Endothelial cell of umbilical vein (primary cell): ENCODE data around the gene HIGD1C. TPM values are rescaled to one million over a fixed set of nuclear protein-coding genes. Genes with fewer than 3 reads are reported as not detected.

ENCODE experiments used
- BruUV-seq: library from RNA; stranded (reverse); fragments of 400-500 nt; replicated peaks from 2 replicates; lab custom pipeline; 2021; lab: Mats Ljungman, UMichigan
- CTCF ChIA-PET: fragments of 300-600, 350-600 bp; sonication (Branson Sonifier 250); formaldehyde crosslinking; loops from one replicate; lab custom pipeline; 2021; ENCODE audit warnings: antibody characterized with exemption, inconsistent platforms; lab: Charles Lee
- POLR2A ChIA-PET: fragments of 300-600, 350-600 bp; sonication (Branson Sonifier 250); formaldehyde crosslinking; loops from one replicate; lab custom pipeline; 2021; ENCODE audit warnings: antibody characterized with exemption, inconsistent platforms; lab: Charles Lee
- DNase-seq: peaks from one replicate; pipeline ENCODE4 v3.0.0-alpha.2; 2011; ENCODE audit warnings: low read depth, low spot score
- FAIRE-seq: peaks from 2 replicates; lab custom pipeline; 2011; peaks lifted over from hg19 to GRCh38; lab: Jason Lieb, UNC
- H2AFZ ChIP-seq: 2 replicates; pipeline ENCODE4 v1.6.0; 2012; ENCODE audit warnings: low read depth, low read length, control low read depth, inconsistent platforms
- H3K27ac ChIP-seq: 2 replicates; pipeline ENCODE4 v1.5.1; 2011; ENCODE audit warnings: low read depth, mild to moderate bottlenecking, control low read depth, low read length, moderate library complexity; ENCODE audit not compliant: insufficient read depth
- H3K27me3 ChIP-seq, 2 experiments: 2 replicates each; pipeline versions ENCODE4 v1.6.0 to v1.6.1; 2011; ENCODE audit warnings: low read length in 2 of 2, mixed read lengths in 1 of 2; ENCODE audit not compliant: control insufficient read depth in 2 of 2, insufficient read depth in 2 of 2
- H3K36me3 ChIP-seq, 2 experiments: 2 replicates in 1 of 2; 3 replicates in 1 of 2; pipeline ENCODE4 v1.5.1; 2011; ENCODE audit warnings: low read length in 2 of 2, mild to moderate bottlenecking in 1 of 2, moderate library complexity in 1 of 2; ENCODE audit not compliant: control insufficient read depth in 2 of 2, insufficient read depth in 2 of 2; ENCODE audit errors: extremely low read depth in 1 of 2
- H3K4me1 ChIP-seq: 3 replicates; pipeline ENCODE4 v1.5.1; 2011; ENCODE audit warnings: mild to moderate bottlenecking, low read length; ENCODE audit not compliant: control insufficient read depth, insufficient read depth; ENCODE audit errors: extremely low read depth
- H3K4me2 ChIP-seq: 2 replicates; pipeline ENCODE4 v1.6.1; 2011; ENCODE audit warnings: low read length, control low read depth, mixed read lengths; ENCODE audit not compliant: insufficient read depth
- H3K4me3 ChIP-seq, 3 experiments: fragments of 200-600 bp in 1 of 3; sonication (generic), shearing (Covaris generic) in 1 of 3; replicated peaks in 1 of 3; 2 replicates each; pipeline ENCODE4 v1.5.1; 2011 to 2016; ENCODE audit warnings: control low read depth in 3 of 3, low read length in 3 of 3, mild to moderate bottlenecking in 2 of 3, inconsistent platforms in 1 of 3, low read depth in 1 of 3, moderate library complexity in 1 of 3; ENCODE audit not compliant: insufficient read depth in 1 of 3
- H3K79me2 ChIP-seq: 2 replicates; pipeline ENCODE4 v1.6.0; 2012; ENCODE audit warnings: low read length, inconsistent platforms; ENCODE audit not compliant: control insufficient read depth, insufficient read depth
- H3K9ac ChIP-seq: replicated peaks from 2 replicates; pipeline ENCODE3; 2011; ENCODE audit warnings: low read length, control low read depth; ENCODE audit not compliant: insufficient read depth; ENCODE audit errors: extremely low read depth
- H3K9me1 ChIP-seq: replicated peaks from 3 replicates; pipeline ENCODE4 v1.6.0; 2011; ENCODE audit warnings: mild to moderate bottlenecking, low read length; ENCODE audit not compliant: control insufficient read depth, insufficient read depth; ENCODE audit errors: extremely low read depth
- H3K9me3 ChIP-seq: replicated peaks from 2 replicates; pipeline ENCODE4 v1.5.1; 2012; ENCODE audit warnings: low read length, inconsistent platforms; ENCODE audit not compliant: control insufficient read depth, insufficient read depth
- H4K20me1 ChIP-seq: replicated peaks from 2 replicates; pipeline ENCODE3; 2011; ENCODE audit warnings: mild to moderate bottlenecking, low read length; ENCODE audit not compliant: control insufficient read depth, insufficient read depth; ENCODE audit errors: extremely low read depth
- CTCF ChIP-seq, 2 donors: IDR thresholded peaks; 1 replicate in 1 of 2; 2 replicates in 1 of 2; pipeline ENCODE4 v1.5.1; 2011; ENCODE audit warnings: low read length in 2 of 2, mild to moderate bottlenecking in 2 of 2, moderate library complexity in 2 of 2, control low read depth in 1 of 2, inconsistent platforms in 1 of 2, low read depth in 1 of 2; ENCODE audit not compliant: insufficient read depth in 1 of 2; ENCODE audit errors: extremely low read depth in 1 of 2
- EZH2 ChIP-seq: IDR thresholded peaks from 2 replicates; pipeline ENCODE4 v1.6.1; 2012; ENCODE audit warnings: borderline replicate concordance, low read depth, mild to moderate bottlenecking, moderate library complexity, low read length, inconsistent platforms; ENCODE audit not compliant: severe bottlenecking
- FOS ChIP-seq: IDR thresholded peaks from 2 replicates; pipeline ENCODE4 v1.6.1; 2011; ENCODE audit warnings: mild to moderate bottlenecking, low read length, moderate library complexity, borderline replicate concordance; ENCODE audit not compliant: insufficient read depth
- GATA2 ChIP-seq: IDR thresholded peaks from 2 replicates; pipeline ENCODE4 v1.7.0; 2011; ENCODE audit warnings: low read depth, mild to moderate bottlenecking, moderate library complexity, mixed read lengths, low read length; ENCODE audit not compliant: insufficient read length, insufficient read depth
- JUN ChIP-seq: IDR thresholded peaks from 2 replicates; pipeline ENCODE4 v1.6.1; 2011; ENCODE audit warnings: borderline replicate concordance, low read depth; ENCODE audit not compliant: insufficient read length, insufficient read depth
- MAX ChIP-seq: IDR thresholded peaks from 2 replicates; pipeline ENCODE4 v1.6.1; 2011; ENCODE audit not compliant: insufficient read depth, insufficient read length
- MYC ChIP-seq: IDR thresholded peaks from one replicate; pipeline ENCODE4 v1.6.1; 2011; ENCODE audit warnings: mild to moderate bottlenecking, low read depth, low read length
- POLR2A ChIP-seq: IDR thresholded peaks from 2 replicates; pipeline ENCODE4 v1.6.1; 2012; ENCODE audit warnings: low read depth, mild to moderate bottlenecking, control low read depth, low read length
- POLR2AphosphoS5 ChIP-seq: IDR thresholded peaks from 2 replicates; pipeline ENCODE4 v1.6.1; 2012; ENCODE audit warnings: low read depth, mild to moderate bottlenecking, control low read depth, low read length, moderate library complexity; ENCODE audit not compliant: insufficient read depth
- dilution Hi-C: fragments of 300-500 bp; cut with MboI; formaldehyde crosslinking; loops from one replicate; pipeline ENCODE4 v1.15.0; 2019; ENCODE audit warnings: low sequenced_read_pairs; ENCODE audit not compliant: extremely low pct_ligation_motif_present
- intact Hi-C: fragments of 100-400 bp; cut with micrococcal nuclease; formaldehyde crosslinking; loops from one replicate; pipeline ENCODE4 v1.10.0; 2022
- polyA plus RNA-seq, 4 experiments: library from polyadenylated mRNA; depleted of rRNA in 3 of 4; stranded (reverse) in 3 of 4; unstranded in 1 of 4; fragments of >200 nt; gene quantifications; 2 replicates each; pipeline versions ENCODE4 v1.2.1 to v1.2.3, GENCODE V29; 2011 to 2012; ENCODE audit warnings: missing spikeins in 1 of 4
- total RNA-seq: library from RNA; stranded (reverse); gene quantifications from 2 replicates; pipeline ENCODE4 v1.2.3, GENCODE V29; 2021

The HIGD1C gene
- total and polyA plus RNA-seq, 2 donors (not counting 3 experiments of a cell fraction or from before 2014, with no cell fraction given) = not detected

- dilution Hi-C loops = no loop called here
- CTCF ChIA-PET = no interaction called here
These were observed 1.2 kb upstream of the HIGD1C start for GRCh38 chr12:50951112-50951511.

More at GRCh38 chr12:50951112-50951511, 1.2 kb upstream of the HIGD1C start:
- no peaks in the 10 kb centered on the region for H3K36me3 ChIP-seq
- no peak overlapping the region for H2AFZ ChIP-seq
- no peaks in the 10 kb centered on the region for H4K20me1 ChIP-seq
- FAIRE-seq (no peak), DNase-seq (no peak)
- H3K27ac ChIP-seq = no peak overlapping the region
- H3K9me3 ChIP-seq = no peaks in the 10 kb centered on the region
- no peaks in the 10 kb centered on the region for H3K79me2 ChIP-seq
- H3K4me3 ChIP-seq = no peak overlapping the region
- H3K27me3 ChIP-seq = no peaks in the 10 kb centered on the region
- no peak for TF ChIP-seq EZH2
- TF ChIP-seq FOS = no peak
- no peak for TF ChIP-seq CTCF (IDR thresholded peaks at IDR 0.05; ENCODE audit: extremely low read depth in 1 of 2, insufficient read depth in 1 of 2, low read depth in 1 of 2, low read length in 2 of 2)
- no peak for TF ChIP-seq JUN
- TF ChIP-seq MAX = no peak
- no peak for TF ChIP-seq POLR2A
- no peak for TF ChIP-seq GATA2
- no peak for TF ChIP-seq MYC
- no peak for TF ChIP-seq POLR2AphosphoS5
- BruUV-seq = no TSS peak
- intact Hi-C loops = no loop called here
- H3K9me1 ChIP-seq = no peaks in the 10 kb centered on the region
- no peak overlapping the region for H3K4me2 ChIP-seq
- H3K4me1 ChIP-seq = no peaks in the 10 kb centered on the region
- POLR2A ChIA-PET = no interaction called here
- H3K9ac ChIP-seq = no peak overlapping the region
